TTC549 (cell line): ENCODE results near the gene ARMC9.
"Not testable (repeated sequence)": the region's sequence is repeated elsewhere in the genome, so short reads cannot be mapped to it uniquely, and the experiment has no call there.

Experiments used
- FAIRE-seq: peaks from 2 replicates; lab custom pipeline; 2012; peaks lifted over from hg19 to GRCh38; lab: Jason Lieb, UNC

The ARMC9 gene, protein sequence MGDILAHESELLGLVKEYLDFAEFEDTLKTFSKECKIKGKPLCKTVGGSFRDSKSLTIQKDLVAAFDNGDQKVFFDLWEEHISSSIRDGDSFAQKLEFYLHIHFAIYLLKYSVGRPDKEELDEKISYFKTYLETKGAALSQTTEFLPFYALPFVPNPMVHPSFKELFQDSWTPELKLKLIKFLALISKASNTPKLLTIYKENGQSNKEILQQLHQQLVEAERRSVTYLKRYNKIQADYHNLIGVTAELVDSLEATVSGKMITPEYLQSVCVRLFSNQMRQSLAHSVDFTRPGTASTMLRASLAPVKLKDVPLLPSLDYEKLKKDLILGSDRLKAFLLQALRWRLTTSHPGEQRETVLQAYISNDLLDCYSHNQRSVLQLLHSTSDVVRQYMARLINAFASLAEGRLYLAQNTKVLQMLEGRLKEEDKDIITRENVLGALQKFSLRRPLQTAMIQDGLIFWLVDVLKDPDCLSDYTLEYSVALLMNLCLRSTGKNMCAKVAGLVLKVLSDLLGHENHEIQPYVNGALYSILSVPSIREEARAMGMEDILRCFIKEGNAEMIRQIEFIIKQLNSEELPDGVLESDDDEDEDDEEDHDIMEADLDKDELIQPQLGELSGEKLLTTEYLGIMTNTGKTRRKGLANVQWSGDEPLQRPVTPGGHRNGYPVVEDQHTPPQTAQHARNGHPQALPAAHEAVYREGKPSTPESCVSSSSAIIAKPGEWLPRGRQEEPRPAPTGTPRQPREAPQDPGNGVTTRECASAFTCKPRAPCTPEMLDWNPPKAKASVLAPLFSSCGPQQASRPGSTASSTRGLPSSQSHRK

DNA sequence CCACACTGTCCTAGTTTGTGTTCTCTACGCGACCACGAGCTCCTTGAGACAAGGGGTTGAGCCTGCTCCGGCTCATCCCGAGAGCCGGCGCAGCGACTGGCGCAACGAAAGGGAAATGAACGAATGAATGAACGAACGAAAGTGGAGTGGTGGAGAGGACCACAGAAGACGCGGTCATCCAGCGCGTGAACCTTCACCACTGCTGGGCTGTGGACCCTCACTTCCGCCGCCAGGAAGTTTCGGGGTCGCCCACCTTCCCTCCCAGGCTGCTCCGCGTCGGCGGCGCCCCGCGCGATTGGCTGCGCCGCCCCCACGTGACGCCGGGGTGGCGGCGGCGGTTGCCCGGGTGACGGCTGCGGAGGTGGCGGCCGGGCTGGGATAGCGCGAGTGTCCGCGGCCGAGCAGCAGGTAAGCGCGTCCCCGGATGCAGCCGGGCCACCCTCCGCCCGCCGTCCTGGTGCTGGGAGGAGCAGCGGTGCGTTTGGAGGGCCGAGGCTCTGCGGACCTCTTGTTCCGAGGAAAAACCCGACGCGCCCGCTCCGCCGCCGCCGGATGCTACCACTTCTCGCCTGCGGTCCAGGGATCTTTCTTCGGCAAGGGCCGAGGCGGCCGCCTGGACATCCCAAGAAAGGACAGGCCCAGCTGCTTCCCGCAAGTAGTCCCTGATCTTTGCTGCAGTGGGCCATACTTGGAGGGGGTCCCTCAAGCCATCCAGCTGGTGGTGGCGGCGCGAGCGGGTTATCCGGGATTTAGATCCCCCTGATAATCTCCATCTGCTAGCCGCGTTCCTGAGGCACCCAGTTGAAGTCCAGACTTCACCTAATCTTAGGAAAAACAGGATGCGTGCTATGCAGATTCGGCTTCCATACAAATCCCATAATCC is at the start of gene ARMC9:
TSS of gene ARMC9 (plus strand) at position 341 of the 883 bp plus-strand sequence. CDS start 7,608 bp downstream, outside the sequence.
- no peak for FAIRE-seq

DNA sequence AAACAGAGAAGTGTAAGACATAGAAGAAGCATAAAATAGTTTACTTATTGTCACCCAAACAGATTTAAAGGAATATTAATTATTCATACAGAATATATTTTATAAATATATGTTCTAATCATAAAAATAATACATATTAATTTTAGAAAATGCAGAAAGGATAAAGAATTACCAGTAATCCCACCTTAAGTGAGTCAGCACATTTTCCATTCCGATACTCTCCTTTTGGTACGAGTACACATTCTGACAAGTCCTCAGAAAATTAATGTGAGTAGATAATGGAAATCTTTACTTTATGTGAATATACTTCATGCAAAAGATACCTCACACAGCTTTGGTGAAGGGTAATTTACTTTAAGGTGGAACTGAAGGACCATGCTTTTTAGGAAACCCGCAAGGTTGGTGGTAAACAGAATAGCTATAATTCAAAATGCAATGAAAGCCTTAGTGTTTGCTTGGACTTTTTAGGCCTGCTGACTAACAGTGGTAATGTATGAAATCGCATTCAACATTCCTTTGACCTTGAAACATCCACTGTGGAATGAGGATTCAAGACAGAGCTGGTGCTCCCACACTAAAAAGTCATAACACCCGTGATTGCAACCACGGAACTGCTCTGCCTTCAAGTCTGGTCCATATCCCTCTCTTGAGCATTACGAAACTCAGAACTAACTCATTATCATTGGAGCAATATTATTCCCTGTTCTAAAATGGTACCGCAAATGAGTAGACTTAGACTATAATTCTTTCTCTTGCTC is 45.5 kb upstream of the ARMC9 start:
- FAIRE-seq: no peak

DNA sequence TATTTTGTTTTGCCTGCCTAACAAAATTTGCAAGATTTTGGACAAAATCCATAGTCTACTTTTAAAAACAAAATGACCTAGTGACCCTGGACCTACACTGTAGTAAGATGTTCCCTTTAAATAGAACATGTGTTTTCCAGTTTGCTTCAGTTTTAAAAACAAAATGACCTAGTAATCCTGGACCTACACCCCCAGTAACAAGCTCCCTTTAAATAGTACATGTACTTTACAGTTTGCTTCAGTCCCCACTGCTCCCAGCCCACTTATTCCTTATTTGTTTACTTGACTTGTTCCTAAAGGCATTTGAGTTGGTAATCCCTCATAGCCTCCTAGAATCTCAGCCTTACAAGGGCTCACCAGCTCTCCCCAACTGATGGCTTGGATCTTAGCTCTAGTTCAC is 39.1 kb upstream of the ARMC9 start:
- no peak for FAIRE-seq

DNA sequence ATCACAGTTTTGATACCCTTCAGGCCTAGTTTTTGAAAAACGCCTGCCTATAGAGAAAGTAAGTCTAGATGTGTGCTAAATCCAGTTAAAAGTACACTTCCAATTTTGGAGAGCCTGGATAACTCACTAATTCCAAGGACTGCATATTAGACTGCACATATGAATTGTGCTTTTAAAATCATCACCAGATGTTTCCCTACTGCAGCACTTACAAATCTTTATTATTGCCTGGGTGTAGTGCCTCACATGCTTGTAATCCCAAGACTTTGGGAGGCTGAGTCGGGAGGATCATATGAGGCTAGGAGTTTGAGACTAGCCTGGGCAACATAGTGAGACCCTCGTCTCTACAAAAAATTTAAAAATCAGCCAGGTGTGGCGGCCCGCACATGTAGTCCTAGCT is 37.7 kb upstream of the ARMC9 start:
- FAIRE-seq: no peak

DNA sequence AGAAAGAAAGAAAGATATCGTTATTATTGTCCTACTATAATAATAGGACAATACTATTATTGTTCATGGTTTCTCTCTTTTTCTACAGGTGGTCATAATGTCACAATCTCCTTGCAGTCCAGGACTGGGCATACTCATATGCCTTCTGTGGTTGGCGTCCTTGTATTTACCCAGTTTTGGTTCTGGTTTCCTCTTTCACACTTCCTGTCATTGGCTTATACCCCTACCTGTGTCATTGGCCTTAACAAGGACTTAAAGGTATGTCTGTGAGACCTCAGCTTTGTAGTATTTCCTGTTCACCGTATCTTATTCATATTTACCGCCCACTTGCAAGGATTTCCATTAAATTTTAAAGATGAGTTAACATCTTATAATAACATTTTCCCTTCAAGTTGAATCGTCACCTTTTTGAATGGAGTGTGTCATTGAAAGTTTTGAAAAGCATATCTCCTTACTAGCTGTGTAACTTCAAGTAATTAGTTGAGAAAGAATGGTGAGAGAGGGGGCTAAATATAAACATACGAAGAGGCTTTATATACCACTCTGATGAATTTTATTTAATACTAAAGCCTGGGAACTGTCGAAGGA is 37.1 kb upstream of the ARMC9 start:
- no peak for FAIRE-seq

DNA sequence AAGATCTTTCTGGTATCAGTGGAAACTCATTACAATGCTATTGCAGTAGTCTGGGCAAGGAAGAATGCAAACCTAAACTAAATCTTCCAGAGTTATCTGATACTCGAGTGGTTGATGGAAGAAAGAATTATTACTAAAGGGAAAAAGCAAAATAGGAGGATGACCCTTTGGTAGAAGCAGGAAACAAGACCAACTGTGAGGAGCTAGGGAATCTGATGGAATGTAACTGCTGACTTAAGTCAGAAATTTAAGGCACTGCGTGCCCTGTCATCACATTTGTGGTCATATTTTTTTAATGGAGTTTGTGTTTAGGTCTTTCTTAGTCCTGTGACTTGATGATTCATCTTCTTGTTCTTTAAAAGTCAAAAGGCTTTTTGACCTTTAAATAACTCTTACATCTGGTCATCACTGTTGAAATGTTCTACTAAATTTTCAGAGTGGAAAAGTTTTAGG is 36.5 kb upstream of the ARMC9 start:
- FAIRE-seq: no peak

DNA sequence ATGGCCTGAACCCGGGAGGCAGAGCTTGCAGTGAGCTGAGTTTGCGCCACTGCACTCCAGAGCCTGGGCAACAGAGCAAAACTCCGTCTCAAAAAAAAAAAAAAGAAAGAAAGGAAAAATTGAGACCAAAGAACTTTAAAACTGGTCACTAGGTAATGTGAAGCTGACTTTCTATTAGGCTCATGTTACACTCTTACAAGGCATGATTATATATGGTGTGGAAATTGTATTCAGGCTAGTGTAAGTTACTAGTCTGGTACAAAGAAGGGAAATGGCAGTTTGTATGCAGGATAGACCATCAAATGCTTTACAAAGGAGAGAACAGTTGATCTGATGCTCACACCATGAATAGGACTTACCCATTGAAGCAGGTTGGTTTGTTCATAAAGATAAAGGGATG is 35.4 kb upstream of the ARMC9 start:
- no peak for FAIRE-seq

DNA sequence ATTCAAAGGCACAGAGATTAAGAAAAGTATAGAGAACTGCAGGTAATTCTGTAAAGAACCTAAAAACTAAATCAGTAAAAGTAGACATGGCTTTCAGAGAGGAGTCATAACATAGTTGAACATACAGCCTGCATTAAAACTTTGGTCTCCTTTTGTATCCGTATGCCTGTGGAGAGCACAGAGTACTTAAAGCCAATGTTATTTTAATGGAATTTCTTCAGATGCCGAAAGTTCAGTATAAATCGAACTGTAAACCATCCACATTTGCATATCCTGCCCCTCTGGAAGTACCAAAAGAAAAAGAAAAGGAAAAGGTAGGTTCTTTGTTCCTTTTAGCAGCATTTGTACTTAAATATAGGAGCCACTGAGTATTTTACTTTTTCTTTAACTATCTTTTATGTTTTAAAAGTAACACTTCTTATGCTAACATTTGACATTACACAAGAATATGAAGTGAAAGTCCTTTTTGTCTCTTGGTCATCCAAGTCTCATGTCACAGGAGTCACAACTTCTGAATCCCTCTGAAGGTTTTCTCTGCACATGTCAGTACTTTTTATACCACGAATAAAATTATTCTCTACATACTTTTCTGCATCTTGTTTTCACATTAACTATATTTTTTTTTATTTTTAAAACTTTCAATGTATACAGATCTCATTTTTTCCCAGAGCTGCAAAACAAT is 34.9 kb upstream of the ARMC9 start:
- FAIRE-seq: no peak

DNA sequence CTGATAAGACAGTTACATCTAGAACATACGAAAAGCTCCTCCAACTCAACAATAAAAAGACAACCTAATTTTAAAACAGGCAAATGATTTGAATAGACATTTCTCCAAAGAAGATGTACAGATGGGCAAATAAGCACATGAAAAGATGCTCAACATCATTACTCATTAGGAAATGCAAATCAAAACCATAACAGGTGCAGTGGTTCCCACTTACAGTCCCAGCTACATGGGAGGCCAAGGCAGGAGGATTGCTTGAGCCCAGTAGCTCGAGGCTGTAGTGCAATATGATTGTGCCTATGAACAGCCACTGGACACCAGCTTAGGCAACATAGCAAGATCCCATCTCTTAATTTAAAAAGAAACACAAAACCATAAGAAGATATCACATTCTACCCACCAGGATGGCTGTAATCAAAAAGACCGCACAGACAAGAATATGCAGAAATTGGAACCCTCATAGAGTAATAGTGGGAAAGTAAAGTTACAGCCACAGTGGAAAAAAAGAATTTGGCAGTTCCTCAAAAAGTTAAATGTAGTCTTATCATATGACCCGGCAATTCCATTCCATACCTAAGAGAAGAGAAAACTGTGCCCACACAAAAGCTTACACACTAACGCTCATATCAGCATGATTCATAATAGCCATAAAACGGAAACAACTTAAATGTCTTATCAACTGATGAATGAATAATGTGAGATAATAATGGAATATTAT is 30.5 kb upstream of the ARMC9 start:
- no peak for FAIRE-seq

DNA sequence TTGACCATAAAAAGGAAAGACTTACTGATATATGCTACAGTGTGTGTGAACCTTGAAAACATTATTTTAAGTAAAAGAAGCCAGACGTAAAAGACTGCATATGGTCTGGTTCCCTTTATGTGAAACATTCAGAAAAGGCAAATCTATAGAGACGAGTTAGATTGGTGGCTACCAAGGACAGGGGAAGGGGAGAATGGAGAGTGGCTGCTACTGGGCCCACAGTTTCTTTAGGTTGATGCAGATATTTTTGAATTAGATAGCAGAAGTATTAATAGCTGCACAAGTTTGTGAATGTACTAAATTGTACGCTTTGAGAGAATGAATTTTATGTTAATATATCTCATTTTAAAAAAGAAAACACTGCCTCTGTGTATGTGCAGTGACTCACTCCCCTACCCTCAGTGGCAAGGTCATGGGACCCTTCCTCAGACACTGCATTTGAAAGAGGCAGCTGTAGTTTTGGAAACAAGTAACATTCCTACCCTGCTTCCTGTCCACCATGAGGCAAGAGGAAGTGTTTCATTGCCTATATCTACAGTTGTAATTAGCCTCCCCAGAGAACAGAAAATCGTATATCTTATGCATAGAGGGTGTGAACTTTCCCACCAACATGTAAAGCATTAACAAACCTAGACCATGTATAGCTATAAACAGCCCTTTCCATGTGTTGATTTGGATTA is 29.8 kb upstream of the ARMC9 start:
- FAIRE-seq: no peak

DNA sequence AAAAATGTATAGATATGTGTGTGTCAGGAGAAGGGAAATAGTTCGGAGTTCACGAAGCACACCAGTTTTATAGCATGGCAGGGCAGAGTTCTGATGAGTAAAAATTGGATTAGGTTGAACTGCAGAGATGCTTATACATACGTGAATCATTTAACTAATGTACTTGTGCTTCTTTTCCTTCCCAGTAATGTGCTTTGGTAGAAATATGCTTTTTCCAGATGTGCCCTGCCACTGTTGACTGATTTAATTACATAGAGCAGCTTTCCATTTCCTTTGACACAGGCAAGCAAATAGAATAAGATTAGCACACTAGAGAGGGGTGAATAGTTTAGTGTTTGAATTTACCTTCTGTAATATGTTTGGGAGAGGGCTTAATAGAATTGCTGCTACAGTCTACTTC is 28.9 kb upstream of the ARMC9 start:
- no peak for FAIRE-seq

DNA sequence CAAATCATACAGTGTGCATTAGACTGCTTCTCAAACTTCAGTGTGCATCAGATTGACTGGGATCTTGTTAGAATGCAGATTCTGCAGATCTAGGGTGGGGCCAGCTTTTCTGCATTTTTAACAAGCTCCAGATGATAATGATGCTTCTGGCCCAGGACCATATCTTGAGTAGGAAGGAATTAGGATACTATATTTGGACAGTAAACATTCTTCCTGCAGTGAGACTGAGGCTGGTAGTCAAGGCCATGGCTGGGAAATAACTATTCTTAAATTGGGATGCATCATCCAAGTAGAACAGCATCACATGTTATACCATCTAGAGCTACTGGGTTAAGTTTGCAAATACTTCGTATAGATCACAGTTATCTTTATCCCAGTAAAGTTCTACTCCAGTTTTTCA is 28.4 kb upstream of the ARMC9 start:
- no peak for FAIRE-seq

DNA sequence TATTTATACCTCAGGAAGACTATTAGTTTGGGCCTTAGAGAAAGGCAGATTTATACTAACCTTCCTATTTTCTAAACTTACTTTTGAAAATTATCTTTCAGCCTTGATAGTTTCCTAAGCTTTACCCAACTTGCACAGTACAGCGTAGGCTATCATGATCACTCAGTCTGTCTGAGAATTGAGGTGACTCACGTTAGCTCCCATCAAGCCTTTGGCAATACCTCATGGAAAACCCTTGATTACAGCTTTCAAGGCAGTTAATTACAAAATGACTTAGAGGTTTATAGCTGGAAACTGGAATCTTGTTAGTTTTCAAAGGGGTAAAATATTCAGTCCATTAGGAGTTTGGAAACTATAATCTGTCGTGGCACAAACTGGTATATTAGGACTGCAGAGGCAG is 26.4 kb upstream of the ARMC9 start:
- no peak for FAIRE-seq

DNA sequence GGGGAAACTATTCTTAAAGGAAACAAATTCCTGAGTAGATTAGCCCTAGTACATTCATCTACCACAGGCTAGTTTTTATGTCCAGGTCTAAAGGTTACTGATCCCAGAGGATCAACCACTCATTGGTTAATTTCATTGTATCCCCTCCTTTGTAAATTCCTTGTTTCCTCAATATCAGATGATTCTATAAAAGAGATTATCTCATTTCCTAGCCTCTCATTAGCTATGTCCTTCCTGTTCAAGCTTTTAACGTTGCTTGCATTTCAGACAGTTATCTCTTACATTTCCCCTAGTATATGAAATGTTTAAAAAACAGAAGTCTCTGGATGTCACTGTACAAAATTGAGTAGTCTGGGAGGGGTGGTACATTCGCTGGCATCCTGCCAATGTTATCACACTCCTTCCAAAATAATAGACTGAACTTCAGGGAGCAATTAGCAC is 24.2 kb upstream of the ARMC9 start:
- FAIRE-seq: no peak

DNA sequence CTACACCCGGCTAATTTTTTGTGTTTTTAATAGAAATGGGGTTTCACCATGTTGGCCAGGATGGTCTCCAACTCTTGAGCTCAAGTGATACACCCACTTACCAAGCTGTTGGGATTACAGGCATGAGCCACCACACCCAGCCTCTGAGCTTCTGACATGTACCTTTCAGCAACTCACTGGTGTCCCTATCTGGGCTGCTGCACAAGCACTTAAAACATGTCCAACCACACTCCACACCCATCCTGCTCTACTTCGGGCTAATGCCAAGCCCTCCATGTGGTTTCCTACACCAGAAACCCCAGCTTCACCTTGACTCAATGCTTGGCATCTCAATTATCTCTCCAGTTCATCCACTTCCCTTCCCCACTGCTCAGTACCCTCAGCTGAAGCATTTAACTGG is 22.4 kb upstream of the ARMC9 start:
- no peak for FAIRE-seq

DNA sequence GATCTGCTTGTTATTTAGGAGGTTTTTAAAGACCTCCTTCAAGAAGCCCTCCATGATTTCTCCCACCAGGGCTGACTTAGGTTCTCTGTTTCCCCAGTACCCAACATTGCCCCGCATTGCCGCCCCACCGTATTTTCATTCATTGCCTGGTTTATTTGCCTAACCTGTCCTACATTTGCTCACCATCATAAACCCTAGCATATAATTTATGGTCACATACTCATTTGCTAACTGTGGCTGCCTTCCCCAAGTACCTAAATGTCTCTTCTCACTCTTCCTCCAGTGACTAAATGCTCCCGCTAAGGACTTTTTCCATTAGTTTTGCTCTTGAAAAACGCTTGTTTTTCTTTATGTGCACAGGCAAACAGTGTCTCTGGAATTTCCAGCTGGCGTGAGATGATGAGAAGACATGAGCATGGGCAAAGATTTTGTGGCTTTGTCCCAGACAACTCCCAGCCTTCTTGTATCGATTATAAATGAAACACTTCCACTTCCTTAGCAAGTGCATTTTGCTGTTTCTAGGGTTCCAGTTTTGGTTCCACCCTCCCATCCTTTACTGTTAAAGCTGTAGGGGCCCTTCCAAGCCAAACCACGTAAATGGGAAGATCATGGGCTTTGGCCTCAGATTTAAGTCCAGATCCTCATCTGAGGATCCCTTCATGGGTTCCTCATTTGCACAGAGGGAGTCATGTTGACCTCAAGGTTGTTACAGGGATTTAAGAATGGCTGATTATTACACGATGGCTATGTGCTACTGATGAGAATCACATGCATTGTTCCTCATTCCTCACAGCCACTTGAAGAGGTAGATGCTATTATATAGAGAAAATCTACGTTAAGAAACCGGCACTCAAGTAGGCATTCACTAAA is 21.0 kb upstream of the ARMC9 start:
- no peak for FAIRE-seq

DNA sequence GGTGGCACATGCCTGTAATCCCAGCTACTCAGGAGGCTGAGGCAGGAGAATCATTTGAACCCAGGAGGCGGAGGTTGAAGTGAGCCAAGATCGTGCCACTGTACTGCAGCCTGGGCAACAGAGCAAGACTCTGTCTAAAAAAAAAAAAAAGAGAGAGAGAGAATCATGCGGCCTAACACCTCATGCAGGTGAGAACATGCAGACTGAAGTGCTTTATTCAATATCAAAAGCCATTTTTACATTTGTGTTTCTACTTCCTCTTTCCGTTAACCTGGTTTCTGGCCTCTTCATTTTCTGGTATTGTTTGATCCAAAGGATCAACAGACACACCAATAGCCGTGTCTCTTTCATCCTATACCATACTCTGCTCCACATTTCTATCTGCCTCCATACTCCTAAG is 19.6 kb upstream of the ARMC9 start:
- not testable (repeated sequence) for FAIRE-seq

DNA sequence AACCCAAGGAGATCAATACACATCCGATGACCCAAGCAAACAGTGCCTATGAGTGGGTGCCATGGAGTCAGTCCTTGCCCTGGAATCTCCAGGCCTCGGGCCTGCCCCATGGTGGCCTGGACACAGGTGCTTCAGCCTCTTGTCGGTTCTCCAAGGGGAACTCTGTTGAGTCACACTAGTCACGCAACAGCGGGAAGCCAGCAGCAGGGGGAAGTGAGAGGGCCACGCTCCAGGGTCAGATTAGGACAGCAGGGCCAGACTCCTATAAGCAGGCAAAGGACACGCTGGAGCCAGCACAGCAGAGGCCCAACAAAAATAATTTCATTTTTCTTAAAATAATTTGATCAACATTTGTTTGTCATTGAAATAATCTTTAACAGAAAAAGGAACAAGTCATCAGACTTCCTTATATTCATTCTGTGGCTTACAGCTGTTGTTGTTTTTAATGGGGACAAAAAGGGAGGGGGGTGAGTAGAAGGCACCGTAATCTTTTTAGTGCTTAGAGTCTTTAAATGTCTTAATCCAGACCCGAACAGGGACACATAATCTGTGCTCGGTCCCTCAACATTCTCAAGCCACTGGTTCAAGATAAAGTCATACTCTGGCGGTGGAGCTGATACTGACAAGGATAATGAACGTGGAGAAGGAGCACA is 16.4 kb upstream of the ARMC9 start:
- no peak for FAIRE-seq
